ENCODE measurements around the gene KAT6B.
"Not testable (repeated sequence)": the region's sequence is repeated elsewhere in the genome, so short reads cannot be mapped to it uniquely, and the experiment has no call there.

KAT6B gene

GRCh38 chr10:74859546-74859945 is 33.1 kb downstream of the KAT6B start:
- DNase-seq (ENCODE audit: low read depth) = no peak

- no peak for DNase-seq (ENCODE audit: low read depth)
These were observed 36.2 kb downstream of the KAT6B start for GRCh38 chr10:74862625-74863024.

GRCh38 chr10:74863551-74863950 is 37.2 kb downstream of the KAT6B start:
- DNase-seq (ENCODE audit: low read depth) = no peak

- DNase-seq (ENCODE audit: low read depth) = no peak
These were observed 41.0 kb downstream of the KAT6B start for GRCh38 chr10:74867351-74867750.

- DNase-seq (ENCODE audit: low read depth) = no peak
These were observed 42.1 kb downstream of the KAT6B start for GRCh38 chr10:74868392-74868977.

- no peak for DNase-seq (ENCODE audit: low read depth)
These were observed 43.2 kb downstream of the KAT6B start for GRCh38 chr10:74869635-74870034.

- DNase-seq (ENCODE audit: low read depth) = no peak
These were observed 43.8 kb downstream of the KAT6B start for GRCh38 chr10:74870191-74870590.

- no peak for DNase-seq (ENCODE audit: low read depth)
These were observed 45.4 kb downstream of the KAT6B start for GRCh38 chr10:74871595-74872382.

GRCh38 chr10:74873803-74874454 is 47.5 kb downstream of the KAT6B start:
- DNase-seq (ENCODE audit: low read depth) = no peak

- no peak for DNase-seq (ENCODE audit: low read depth)
These were observed 48.2 kb downstream of the KAT6B start for GRCh38 chr10:74874649-74875048.

- no peak for DNase-seq (ENCODE audit: low read depth)
These were observed 48.7 kb downstream of the KAT6B start for GRCh38 chr10:74875068-74875467.

GRCh38 chr10:74875966-74876365 is 49.6 kb downstream of the KAT6B start:
- DNase-seq (ENCODE audit: low read depth) = no peak

- DNase-seq (ENCODE audit: low read depth) = not testable (repeated sequence)
These were observed 50.7 kb downstream of the KAT6B start for GRCh38 chr10:74877054-74877453.

GRCh38 chr10:74877898-74878297 is 51.5 kb downstream of the KAT6B start:
- DNase-seq (ENCODE audit: low read depth) = no peak

- DNase-seq (ENCODE audit: low read depth) = no peak
These were observed 53.6 kb downstream of the KAT6B start for GRCh38 chr10:74880041-74880440.

GRCh38 chr10:74881253-74881884 is 55.0 kb downstream of the KAT6B start:
- DNase-seq (ENCODE audit: low read depth) = no peak

GRCh38 chr10:74882427-74882826 is 56.0 kb downstream of the KAT6B start:
- DNase-seq (ENCODE audit: low read depth) = no peak

- no peak for DNase-seq (ENCODE audit: low read depth)
These were observed 56.4 kb downstream of the KAT6B start for GRCh38 chr10:74882831-74883230.

- no peak for DNase-seq (ENCODE audit: low read depth)
These were observed 57.0 kb downstream of the KAT6B start for GRCh38 chr10:74883428-74883827.

- no peak for DNase-seq (ENCODE audit: low read depth)
These were observed 61.3 kb downstream of the KAT6B start for GRCh38 chr10:74887614-74888284.

- no peak for DNase-seq (ENCODE audit: low read depth)
These were observed 62.7 kb downstream of the KAT6B start for GRCh38 chr10:74888962-74889661.

- DNase-seq (ENCODE audit: low read depth) = no peak
These were observed 63.2 kb downstream of the KAT6B start for GRCh38 chr10:74889662-74889998.

Measured in non-pigmented ciliary epithelial cell (primary cell).